Stimulated activated CD4-positive, alpha-beta T cell treated with anti-CD3 and anti-CD28 coated beads, Interleukin-1b, Interleukin-23, amount 100 ng/mL, for 4 hours (primary cell): ENCODE results near the gene CKS1B.

Source experiments
- DNase-seq, 2 donors: peaks; one replicate each; pipeline ENCODE4 v3.0.0-alpha.2; 2020; ENCODE audit warnings: low read depth in 2 of 2

CKS1B gene

GRCh38 chr1:154974102-154974807, at the start of gene CKS1B:
Gene CKS1B, plus strand, starts transcription at chr1:154974681. Its CDS starts 65 bp downstream, at chr1:154974746.
- DNase-seq = peak; percentile 85 to 93

- no peak for DNase-seq
Measured at GRCh38 chr1:154925335-154926170, 48.9 kb upstream of the CKS1B start.

GRCh38 chr1:154926201-154926600, 48.3 kb upstream of the CKS1B start:
- DNase-seq = no peak

GRCh38 chr1:154931940-154932487, 42.5 kb upstream of the CKS1B start:
- no peak for DNase-seq

- no peak for DNase-seq
Measured at GRCh38 chr1:154934358-154934948, 40.0 kb upstream of the CKS1B start.

GRCh38 chr1:154935749-154936554, 38.5 kb upstream of the CKS1B start:
- DNase-seq = no peak

GRCh38 chr1:154936555-154937084, 37.9 kb upstream of the CKS1B start, which contains the start of gene PMVK:
Gene PMVK, minus strand, starts transcription at chr1:154936719. Its CDS starts 34 bp downstream, at chr1:154936685.
- DNase-seq = peak; percentile 89 to 91

GRCh38 chr1:154937085-154937987, 37.1 kb upstream of the CKS1B start:
- peak; percentile 79 to 81 for DNase-seq

GRCh38 chr1:154937988-154938386, 36.5 kb upstream of the CKS1B start:
- DNase-seq = no peak

GRCh38 chr1:154938604-154939399, 35.7 kb upstream of the CKS1B start:
- no peak for DNase-seq

- DNase-seq = no peak
Measured at GRCh38 chr1:154940213-154940560, 34.3 kb upstream of the CKS1B start.

- DNase-seq = no peak
Measured at GRCh38 chr1:154940651-154941194, 33.8 kb upstream of the CKS1B start.

- DNase-seq = no peak
Measured at GRCh38 chr1:154941333-154942013, 33.0 kb upstream of the CKS1B start.

GRCh38 chr1:154943649-154944400, 30.7 kb upstream of the CKS1B start:
- DNase-seq = peak; percentile 27 to 29

- no peak for DNase-seq
Measured at GRCh38 chr1:154944401-154945159, 29.9 kb upstream of the CKS1B start.

- no peak for DNase-seq
Measured at GRCh38 chr1:154945160-154945961, 29.1 kb upstream of the CKS1B start.
